Upper lobe of right lung (tissue), 1 donor: Measurements from ENCODE around the gene NDUFV2. TPM values are rescaled to one million over a fixed set of nuclear protein-coding genes. Genes with fewer than 3 reads are reported as not detected.

Experiments
- ATAC-seq: fragments of 200-7000 bp; cut with Tn5 transposase; one replicate; pipeline ENCODE4 v1.9.1; 2020; ENCODE audit warnings: mild to moderate bottlenecking, moderate library complexity
- DNase-seq: peaks from one replicate; pipeline ENCODE4 v3.0.0-alpha.2; 2020
- H3K27ac ChIP-seq: fragments of 200-600 bp; one replicate; pipeline ENCODE4 v1.8.0; 2022
- H3K27me3 ChIP-seq: fragments of 200-600 bp; one replicate; pipeline ENCODE4 v1.8.0; 2022; ENCODE audit warnings: mild to moderate bottlenecking
- H3K36me3 ChIP-seq: fragments of 200-600 bp; one replicate; pipeline ENCODE4 v1.8.0; 2022
- H3K4me1 ChIP-seq: fragments of 200-600 bp; one replicate; pipeline ENCODE4 v1.8.0; 2022
- H3K4me3 ChIP-seq: fragments of 200-600 bp; one replicate; pipeline ENCODE4 v1.8.0; 2022; ENCODE audit warnings: mild to moderate bottlenecking
- H3K9me3 ChIP-seq: fragments of 200-600 bp; one replicate; pipeline ENCODE4 v1.8.0; 2022
- CTCF ChIP-seq: fragments of 200-600 bp; IDR thresholded peaks from one replicate; pipeline ENCODE4 v1.8.0; 2022; ENCODE audit warnings: antibody characterized with exemption
- intact Hi-C: fragments of 100-400 bp; cut with DNase I; formaldehyde crosslinking; loops from one replicate; pipeline ENCODE4 v1.11.0; 2022
- total RNA-seq: library from RNA; stranded (reverse); fragmentation: NEBNext Ultra II Directional; extraction: Animal tissue kit (Norgen Biotek cat#: 25700); gene quantifications from one replicate; pipeline ENCODE4 v1.2.1, GENCODE V29; 2021
- donor health status: DM: no; HTN: yes; CAD: no; lungs with severe emphysema.

Gene NDUFV2
- total RNA-seq, 1 donor from 2014 or later = 106 TPM

DNA sequence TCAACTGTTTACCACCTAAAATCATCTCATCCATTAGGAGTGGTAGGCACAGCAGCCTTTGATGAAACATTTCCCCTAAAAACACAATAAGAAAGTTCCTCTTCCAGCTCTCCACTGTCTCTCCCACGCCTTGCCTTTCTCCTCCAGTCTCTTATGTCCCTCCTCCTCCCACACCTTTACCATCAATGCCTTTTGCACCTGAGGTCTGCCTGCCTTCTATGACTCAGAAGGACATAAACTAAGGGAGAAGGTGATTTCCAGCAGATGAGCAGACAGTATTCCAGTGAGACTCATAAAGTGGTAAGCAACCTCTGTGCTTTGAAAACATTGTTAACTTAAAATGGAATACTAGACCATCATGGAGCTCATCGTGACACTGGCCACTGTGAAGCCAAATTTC lies 34.2 kb upstream of the NDUFV2 start:
- intact Hi-C loops = no loop called here
- Histone ChIP-seq H3K4me3 (no peak overlapping the region), H3K27ac (no peak overlapping the region), H3K9me3 (no peaks in the 10 kb centered on the region), H3K36me3 (no peaks in the 10 kb centered on the region), H3K27me3 (no peaks in the 10 kb centered on the region), H3K4me1 (no peaks in the 10 kb centered on the region)
- no peak for ATAC-seq
- TF ChIP-seq CTCF = no peak
- DNase-seq = no peak

GRCh38 chr18:9069601-9070000 lies 32.9 kb upstream of the NDUFV2 start:
- intact Hi-C loops = no loop called here
- no peaks in the 10 kb centered on the region for H3K27me3 ChIP-seq
- no peaks in the 10 kb centered on the region for H3K36me3 ChIP-seq
- no peaks in the 10 kb centered on the region for H3K9me3 ChIP-seq
- DNase-seq (no peak), ATAC-seq (peak; percentile 45)
- H3K4me3 ChIP-seq = no peak overlapping the region
- TF ChIP-seq CTCF = no peak
- H3K4me1 ChIP-seq = peaks cover 3% of the 10 kb centered on the region
- H3K27ac ChIP-seq = no peak overlapping the region

DNA sequence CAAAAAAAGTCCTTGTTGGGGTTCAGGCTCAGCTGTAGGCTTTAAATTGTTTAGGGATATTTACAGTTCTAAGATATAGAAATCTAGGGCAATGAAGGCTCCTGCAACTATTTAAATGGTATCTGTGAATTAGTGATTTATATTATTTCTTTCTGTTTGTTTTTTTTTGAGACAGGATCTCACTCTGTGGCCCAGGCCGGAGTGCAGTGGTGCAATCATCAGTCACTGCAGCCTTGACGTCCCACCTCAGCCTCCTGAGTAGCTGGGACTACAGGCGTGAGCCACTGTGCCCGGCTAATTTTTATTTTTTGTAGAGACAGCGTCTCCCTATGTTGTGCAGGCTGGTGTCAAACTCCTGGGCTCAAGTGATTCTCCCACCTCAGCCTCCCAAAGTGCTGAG lies 32.3 kb upstream of the NDUFV2 start:
- TF ChIP-seq CTCF = no peak
- intact Hi-C loops = loop anchor here (10.0 kb wide), 1 partner anchor 75 kb away; no protein-coding TSS in a partner anchor
- no peaks in the 10 kb centered on the region for H3K27me3 ChIP-seq
- no peak overlapping the region for H3K27ac ChIP-seq
- no peak overlapping the region for H3K4me3 ChIP-seq
- ATAC-seq (no peak), DNase-seq (no peak)
- H3K9me3 ChIP-seq = no peaks in the 10 kb centered on the region
- no peaks in the 10 kb centered on the region for H3K36me3 ChIP-seq
- H3K4me1 ChIP-seq = peaks cover 3% of the 10 kb centered on the region

GRCh38 chr18:9079818-9080528 lies 22.5 kb upstream of the NDUFV2 start:
- Histone ChIP-seq H3K9me3 (no peaks in the 10 kb centered on the region), H3K4me1 (peaks cover 11% of the 10 kb centered on the region), H3K27ac (no peak overlapping the region), H3K4me3 (no peak overlapping the region), H3K27me3 (no peaks in the 10 kb centered on the region), H3K36me3 (no peaks in the 10 kb centered on the region)
- intact Hi-C loops = loop anchor here (10.0 kb wide), 1 partner anchor 65 kb away; no protein-coding TSS in a partner anchor
- DNase-seq (no peak), ATAC-seq (no peak)
- TF ChIP-seq CTCF = no peak

DNA sequence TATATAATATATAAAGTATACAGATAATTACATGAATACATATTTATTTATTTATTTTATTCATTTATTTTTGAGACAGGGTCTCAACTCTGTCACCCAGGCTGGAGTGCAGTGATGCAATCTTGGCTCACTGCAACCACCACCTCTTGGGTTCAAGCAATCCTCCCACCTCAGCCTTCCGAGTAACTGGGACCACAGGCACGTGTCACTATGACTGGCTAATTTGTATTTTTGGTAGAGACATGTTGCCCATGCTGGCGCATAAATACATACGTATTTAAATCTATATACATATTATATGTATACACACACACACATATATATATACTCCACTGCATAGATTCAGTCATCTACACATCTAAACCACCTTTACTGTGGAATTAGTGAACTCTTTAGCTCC lies 20.6 kb upstream of the NDUFV2 start:
- Histone ChIP-seq H3K36me3 (no peaks in the 10 kb centered on the region), H3K9me3 (no peaks in the 10 kb centered on the region), H3K27me3 (no peaks in the 10 kb centered on the region), H3K27ac (no peak overlapping the region), H3K4me1 (peaks cover 11% of the 10 kb centered on the region), H3K4me3 (no peak overlapping the region)
- DNase-seq = no peak
- intact Hi-C loops = no loop called here
- no peak for ATAC-seq
- TF ChIP-seq CTCF = no peak
